ENCODE results near the gene SMCR8. TPM values are rescaled to one million over a fixed set of nuclear protein-coding genes. Genes with fewer than 3 reads are reported as not detected.

The SMCR8 gene
- total and polyA plus RNA-seq, 2 of the 13 experiments (the other 11 are each of a cell fraction or from before 2014, with no cell fraction given), result 7.6 to 11.8 TPM

- Histone ChIP-seq H3K4me2 (ENCODE audit: low read depth, low read length) (no peak overlapping the region), H2AFZ (ENCODE audit: low read length) (no peak overlapping the region), H3K9ac (ENCODE audit: insufficient read depth, low read depth, low read length) (no peak overlapping the region), H3K4me1 (ENCODE audit: insufficient read depth, low read length) (no peaks in the 10 kb centered on the region), H3K27ac (ENCODE audit: extremely low read length, insufficient read depth, low read length) (no peak overlapping the region), H4K20me1 (ENCODE audit: insufficient read depth, low read length) (no peaks in the 10 kb centered on the region), H3K79me2 (ENCODE audit: insufficient read depth, low read length) (no peaks in the 10 kb centered on the region), H3K27me3 (ENCODE audit: control insufficient read depth in 1 of 2, insufficient read depth in 2 of 2, low read length in 2 of 2) (no peaks in the 10 kb centered on the region), H3K9me3 (ENCODE audit: low read length) (no peaks in the 10 kb centered on the region), H3K4me3 (replicated peaks in 1 of 3; ENCODE audit: insufficient read depth in 1 of 3, low read depth in 2 of 3, low read length in 3 of 3) (no peak overlapping the region), H3K36me3 (replicated peaks in 1 of 2; ENCODE audit: control insufficient read depth in 1 of 2, insufficient read depth in 2 of 2, low read length in 2 of 2) (peaks cover 38 to 75% of the 10 kb centered on the region in 2 experiments)
- FAIRE-seq (no peak), ATAC-seq (no peak), DNase-seq (ENCODE audit: low spot score) (no peak)
- BruUV-seq (replicated peaks), result no TSS peak
- intact Hi-C loops (cut with micrococcal nuclease; ENCODE audit: unreplicated experiment), result no loop called here
- ChIA-PET CTCF (ENCODE audit: low intra/inter-chr PET ratio, low total read pairs) (no interaction called here), POLR2A (no interaction called here)
- in situ Hi-C loops (cut with HindIII; ENCODE audit: extremely low pct_ligation_motif_present, low pct_unique_long_range_greater_than_20kb), result no loop called here
- TF ChIP-seq ATF2 (CRISPR knock-in tag; IDR thresholded peaks at IDR 0.05) (no peak), PAF1 (CRISPR knock-in tag; IDR thresholded peaks at IDR 0.05) (no peak), ELF4 (CRISPR knock-in tag; IDR thresholded peaks at IDR 0.05; ENCODE audit: borderline replicate concordance) (no peak), ZNF773 (CRISPR knock-in tag; IDR thresholded peaks at IDR 0.05; ENCODE audit: borderline replicate concordance) (no peak), ZBTB43 (CRISPR knock-in tag; conservative IDR thresholded peaks at IDR 0.05) (no peak), PAX8 (CRISPR knock-in tag; IDR thresholded peaks at IDR 0.05; ENCODE audit: borderline replicate concordance) (no peak), ASH2L (IDR thresholded peaks at IDR 0.05; ENCODE audit: insufficient read length, low read depth, low read length) (no peak), TCF7L2 (IDR thresholded peaks at IDR 0.05; ENCODE audit: low read depth, low read length) (no peak), HDAC1 (CRISPR knock-in tag; IDR thresholded peaks at IDR 0.05) (no peak), ARNT (IDR thresholded peaks at IDR 0.05) (no peak), RBAK (CRISPR knock-in tag; IDR thresholded peaks at IDR 0.05) (no peak), ZNF138 (CRISPR knock-in tag; IDR thresholded peaks at IDR 0.05; ENCODE audit: low read depth) (no peak), CBFB (CRISPR knock-in tag; IDR thresholded peaks at IDR 0.05) (no peak), TGIF2 (CRISPR knock-in tag; IDR thresholded peaks at IDR 0.05) (no peak), MED8 (CRISPR knock-in tag; IDR thresholded peaks at IDR 0.05; ENCODE audit: insufficient replicate concordance) (no peak)
- 94% methylated on average over 8 of the region's 11 CpGs for WGBS (ENCODE audit: low lambda C conversion rate)
Measured at GRCh38 chr17:18285296-18285695, 29.8 kb upstream of the SMCR8 start.
